GM18508 (cell line): Measurements from ENCODE around the gene NUDT2.
"Not testable (repeated sequence)": the region's sequence is repeated elsewhere in the genome, so short reads cannot be mapped to it uniquely, and the experiment has no call there.

Experiments
- ATAC-seq: cut with Tn5 transposase; IDR thresholded peaks from one replicate; pipeline ENCODE4 v1.9.1; 2021; ENCODE audit warnings: moderate number of reproducible peaks; ENCODE audit not compliant: insufficient read depth, unreplicated experiment

The NUDT2 gene

DNA sequence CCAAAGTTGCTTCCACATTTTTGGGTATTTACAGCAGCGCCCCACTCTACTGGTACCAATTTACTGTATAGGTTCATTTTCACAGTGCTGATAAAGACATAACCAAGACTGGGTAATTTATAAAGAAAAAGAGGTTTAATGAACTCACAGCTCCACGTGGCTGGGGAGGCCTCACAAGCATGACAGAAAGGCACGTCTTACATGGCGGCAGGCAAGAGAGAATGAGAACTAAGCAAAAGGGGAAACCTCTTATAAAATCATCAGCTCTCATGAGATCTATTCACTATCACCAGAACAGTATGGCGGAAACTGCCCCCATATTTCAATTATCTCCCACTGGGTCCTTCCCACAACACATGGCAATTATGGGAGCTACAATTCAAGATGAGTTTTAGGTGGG lies 39.4 kb downstream of the NUDT2 start:
- ATAC-seq = not testable (repeated sequence)

GRCh38 chr9:34369636-34370035 lies 40.3 kb downstream of the NUDT2 start:
- ATAC-seq = no peak

GRCh38 chr9:34370335-34370969 lies 41.1 kb downstream of the NUDT2 start:
- ATAC-seq = no peak

DNA sequence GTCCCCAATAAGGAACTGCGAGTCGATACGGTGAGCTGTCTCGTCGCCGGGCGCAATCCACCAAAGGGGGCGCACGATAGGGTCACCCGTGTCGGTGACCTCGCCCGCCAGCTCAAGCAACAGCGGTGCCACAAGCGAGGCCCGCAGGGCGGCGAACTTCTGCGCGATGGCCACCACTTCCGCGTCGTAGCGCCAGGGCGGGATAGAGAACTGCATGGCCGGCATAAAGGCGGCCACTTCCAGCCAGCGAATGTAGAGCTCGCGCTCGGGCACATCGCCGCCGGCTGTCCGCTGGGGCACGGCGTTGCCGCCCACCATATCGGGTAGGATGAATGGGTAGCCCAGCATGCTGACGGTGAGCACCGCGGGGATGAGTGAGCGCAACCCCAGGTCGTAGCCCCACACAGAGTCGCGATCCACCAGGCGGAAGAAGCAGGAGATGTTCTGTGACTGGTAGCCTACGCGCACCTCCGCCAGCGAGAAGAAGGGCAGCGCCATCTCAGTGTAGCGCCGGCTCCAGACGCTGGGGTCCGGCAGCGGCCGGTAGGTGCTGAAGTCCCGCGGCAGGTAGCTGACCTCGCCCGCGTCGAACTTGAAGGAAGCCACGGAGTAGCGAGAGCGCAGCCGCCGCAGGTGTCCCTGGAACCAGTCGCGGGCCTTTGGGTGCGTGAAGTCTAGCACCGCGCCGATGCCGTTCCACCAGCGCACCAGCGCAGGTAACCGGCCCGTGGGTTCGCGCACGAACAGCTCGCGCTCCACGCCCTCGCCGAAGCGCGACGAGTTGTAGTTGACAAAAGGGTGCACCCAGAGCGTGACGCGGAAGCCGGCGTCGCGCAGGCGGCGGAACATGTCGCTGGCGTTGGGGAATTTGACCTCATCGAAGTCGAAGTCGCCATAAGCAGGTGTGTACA lies 41.9 kb downstream of the NUDT2 start:
- no peak for ATAC-seq

- no peak for ATAC-seq
Measured at GRCh38 chr9:34371886-34372466, 42.6 kb downstream of the NUDT2 start.

GRCh38 chr9:34372467-34373011 lies 43.2 kb downstream of the NUDT2 start:
- no peak for ATAC-seq

- no peak for ATAC-seq
Measured at GRCh38 chr9:34373749-34374148, 44.4 kb downstream of the NUDT2 start.

GRCh38 chr9:34374339-34374738 lies 45.0 kb downstream of the NUDT2 start:
- no peak for ATAC-seq

GRCh38 chr9:34374905-34375552 lies 45.7 kb downstream of the NUDT2 start:
- no peak for ATAC-seq

GRCh38 chr9:34375901-34376595 lies 46.7 kb downstream of the NUDT2 start:
- ATAC-seq = no peak

- peak; percentile 71 for ATAC-seq
Measured at GRCh38 chr9:34376596-34377403, 47.4 kb downstream of the NUDT2 start, which contains the start of gene MYORG. TSS of gene MYORG (minus strand) at chr9:34376898. CDS start at chr9:34372943, 3,955 bp downstream.

DNA sequence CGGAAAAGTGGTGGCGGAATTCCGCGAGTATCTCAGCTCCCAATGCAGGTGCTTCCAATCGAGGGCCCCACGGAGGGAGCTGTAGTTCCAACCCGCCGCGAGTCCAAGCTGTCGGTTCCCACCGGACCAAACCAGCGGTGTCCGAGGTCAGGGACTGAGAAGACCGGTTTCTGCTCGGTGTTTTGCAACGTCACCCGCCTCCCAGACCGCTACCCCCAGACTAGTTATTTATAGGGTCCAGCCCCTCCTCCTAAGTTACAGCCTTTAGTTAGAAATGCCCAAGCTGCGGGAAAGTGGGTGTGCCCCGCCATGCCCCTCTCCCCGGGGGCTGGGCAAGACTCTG lies 48.0 kb downstream of the NUDT2 start:
- no peak for ATAC-seq

DNA sequence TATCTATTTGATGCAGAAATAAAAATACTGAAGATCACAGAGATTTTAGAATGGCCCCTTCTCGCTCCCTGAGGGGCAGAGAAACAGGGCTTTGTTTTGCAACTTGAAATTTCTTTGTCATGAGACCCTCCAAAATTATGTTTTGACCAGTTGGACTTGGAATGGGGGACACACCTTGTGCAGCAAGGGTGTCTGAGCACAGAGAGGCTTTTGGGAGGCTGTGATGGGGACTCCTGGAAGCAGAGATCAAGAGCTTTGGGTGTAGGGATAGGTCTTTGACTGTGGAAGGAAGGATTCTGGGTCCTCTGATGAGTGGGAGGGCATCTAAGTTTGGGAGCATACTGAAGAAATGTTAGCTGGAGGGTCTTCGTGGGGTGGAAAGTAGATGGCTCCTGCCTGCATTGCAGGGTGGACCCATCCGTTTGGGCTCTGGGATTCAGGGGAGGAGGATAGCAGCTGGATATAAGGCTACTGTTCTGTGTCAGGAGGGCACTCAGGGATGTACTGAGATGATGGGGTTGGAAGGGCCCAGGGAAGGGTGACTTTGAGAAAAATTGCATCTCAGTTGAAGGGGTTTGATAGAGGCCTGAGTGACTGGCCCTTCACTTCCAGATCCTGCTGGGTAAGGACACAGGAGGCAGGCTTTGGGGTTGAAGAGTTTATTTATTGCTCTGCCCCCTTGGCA lies 49.1 kb downstream of the NUDT2 start:
- no peak for ATAC-seq

- no peak for ATAC-seq
Measured at GRCh38 chr9:34379334-34380033, 50.1 kb downstream of the NUDT2 start.

- ATAC-seq = no peak
Measured at GRCh38 chr9:34380034-34380510, 50.7 kb downstream of the NUDT2 start.

DNA sequence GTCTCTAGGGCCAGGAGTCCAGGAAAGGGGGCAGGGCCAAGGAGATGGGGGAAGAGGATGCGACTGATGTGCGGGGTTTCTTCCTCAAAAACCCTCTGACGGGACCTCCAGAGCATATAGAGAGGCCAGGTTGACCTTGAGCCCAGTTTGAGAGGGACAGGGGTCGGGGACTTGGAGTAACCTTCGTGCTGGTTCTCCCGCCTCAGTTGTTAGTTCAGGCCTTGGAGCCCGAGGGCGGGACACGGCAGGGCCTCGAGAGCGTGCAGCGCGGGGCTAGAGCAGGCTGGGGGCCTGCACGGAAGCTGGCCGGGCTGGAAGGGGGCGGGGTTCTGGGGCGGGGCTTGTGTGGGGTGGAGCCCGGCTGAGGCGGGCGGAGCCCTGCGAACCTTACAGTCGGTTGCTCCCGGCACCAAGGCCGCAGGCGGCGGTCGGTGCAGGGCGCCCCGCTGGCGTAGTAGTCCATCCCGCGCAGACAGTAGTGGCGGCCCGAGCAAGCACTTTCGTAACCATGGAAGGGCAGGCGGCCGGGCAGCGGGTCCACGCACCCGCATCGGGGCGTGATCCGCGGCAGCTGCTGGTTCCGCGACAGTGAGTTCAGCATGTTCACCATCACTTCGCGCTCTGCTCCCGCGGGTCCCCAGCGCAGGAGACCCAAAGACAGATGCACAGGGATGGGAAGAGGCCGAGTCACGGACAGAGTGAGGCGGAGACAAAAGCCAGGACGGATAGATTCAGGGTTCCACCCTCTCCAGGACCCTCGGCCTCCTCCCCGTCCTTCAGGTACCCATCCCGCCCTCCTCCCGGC lies 51.3 kb downstream of the NUDT2 start:
- ATAC-seq = no peak

- no peak for ATAC-seq
Measured at GRCh38 chr9:34381323-34381722, 52.0 kb downstream of the NUDT2 start.
